ENCODE results near the gene RRAS.

DNA sequence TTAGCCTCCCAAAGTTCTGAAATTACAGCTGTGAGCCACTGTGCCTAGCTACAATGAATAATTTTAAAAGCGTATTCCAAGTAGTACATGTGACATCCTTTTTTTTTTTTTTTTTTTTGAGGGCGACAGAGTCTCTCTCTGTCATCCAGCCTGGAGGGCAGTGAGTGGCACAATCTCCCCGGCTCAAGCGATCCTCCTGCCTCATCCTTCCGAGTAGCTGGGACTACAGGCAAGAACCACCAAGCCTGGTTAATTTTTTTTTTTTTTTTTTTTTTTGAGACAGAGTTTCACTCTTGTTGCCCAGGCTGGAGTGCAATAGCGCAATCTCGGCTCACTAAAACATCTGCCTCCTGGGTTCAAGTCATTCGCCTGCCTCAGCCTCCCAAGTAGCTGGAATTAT is 52.7 kb downstream of the RRAS start:
- TF ChIP-seq, protein P1, sequence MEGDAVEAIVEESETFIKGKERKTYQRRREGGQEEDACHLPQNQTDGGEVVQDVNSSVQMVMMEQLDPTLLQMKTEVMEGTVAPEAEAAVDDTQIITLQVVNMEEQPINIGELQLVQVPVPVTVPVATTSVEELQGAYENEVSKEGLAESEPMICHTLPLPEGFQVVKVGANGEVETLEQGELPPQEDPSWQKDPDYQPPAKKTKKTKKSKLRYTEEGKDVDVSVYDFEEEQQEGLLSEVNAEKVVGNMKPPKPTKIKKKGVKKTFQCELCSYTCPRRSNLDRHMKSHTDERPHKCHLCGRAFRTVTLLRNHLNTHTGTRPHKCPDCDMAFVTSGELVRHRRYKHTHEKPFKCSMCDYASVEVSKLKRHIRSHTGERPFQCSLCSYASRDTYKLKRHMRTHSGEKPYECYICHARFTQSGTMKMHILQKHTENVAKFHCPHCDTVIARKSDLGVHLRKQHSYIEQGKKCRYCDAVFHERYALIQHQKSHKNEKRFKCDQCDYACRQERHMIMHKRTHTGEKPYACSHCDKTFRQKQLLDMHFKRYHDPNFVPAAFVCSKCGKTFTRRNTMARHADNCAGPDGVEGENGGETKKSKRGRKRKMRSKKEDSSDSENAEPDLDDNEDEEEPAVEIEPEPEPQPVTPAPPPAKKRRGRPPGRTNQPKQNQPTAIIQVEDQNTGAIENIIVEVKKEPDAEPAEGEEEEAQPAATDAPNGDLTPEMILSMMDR (IDR thresholded peaks at IDR 0.05): no peak
- no peak for TF ChIP-seq POLR2A (IDR thresholded peaks at IDR 0.05)
